Glutamatergic neuron (in vitro differentiated cells): Measurements from ENCODE around the gene LRRC73. TPM values are rescaled to one million over a fixed set of nuclear protein-coding genes. Genes with fewer than 3 reads are reported as not detected.
"Not testable (repeated sequence)": the region's sequence is repeated elsewhere in the genome, so short reads cannot be mapped to it uniquely, and the experiment has no call there.

ENCODE experiments used
- DNase-seq: peaks from one replicate; pipeline ENCODE4 v3.0.0; 2022
- H3K27ac Mint-ChIP-seq: one replicate; pipeline ENCODE4 v1.8.0; 2020; ENCODE audit warnings: mild to moderate bottlenecking, mixed read lengths, inconsistent platforms; ENCODE audit not compliant: unreplicated experiment
- H3K27me3 Mint-ChIP-seq: one replicate; pipeline ENCODE4 v1.8.0; 2020; ENCODE audit warnings: mild to moderate bottlenecking, moderate library complexity, mixed read lengths, inconsistent platforms; ENCODE audit not compliant: unreplicated experiment
- H3K36me3 Mint-ChIP-seq: one replicate; pipeline ENCODE4 v1.8.0; 2020; ENCODE audit warnings: mild to moderate bottlenecking, mixed read lengths, inconsistent platforms; ENCODE audit not compliant: unreplicated experiment
- H3K4me1 Mint-ChIP-seq: one replicate; pipeline ENCODE4 v1.8.0; 2020; ENCODE audit warnings: mild to moderate bottlenecking, low read depth, mixed read lengths, inconsistent platforms; ENCODE audit not compliant: unreplicated experiment
- H3K4me3 Mint-ChIP-seq: one replicate; pipeline ENCODE4 v1.8.0; 2020; ENCODE audit warnings: mild to moderate bottlenecking, mixed read lengths, inconsistent platforms; ENCODE audit not compliant: unreplicated experiment
- H3K9me3 Mint-ChIP-seq: one replicate; pipeline ENCODE4 v1.8.0; 2020; ENCODE audit warnings: mild to moderate bottlenecking, moderate library complexity, mixed read lengths, inconsistent platforms; ENCODE audit not compliant: unreplicated experiment
- CTCF ChIP-seq: fragments of 200-600 bp; sonication (generic); IDR thresholded peaks from one replicate; pipeline ENCODE4 v1.5.0; 2021; ENCODE audit not compliant: partially characterized antibody, unreplicated experiment
- total RNA-seq: library from RNA; stranded (reverse); fragmentation: NEBNext Ultra II Directional; extraction: Animal tissue kit (Norgen Biotek cat#: 25700); gene quantifications from one replicate; pipeline ENCODE4 v1.2.1, GENCODE V29; 2021; ENCODE audit not compliant: unreplicated experiment

LRRC73 gene
- total RNA-seq, 1 donor from 2014 or later: 1.2 TPM

DNA sequence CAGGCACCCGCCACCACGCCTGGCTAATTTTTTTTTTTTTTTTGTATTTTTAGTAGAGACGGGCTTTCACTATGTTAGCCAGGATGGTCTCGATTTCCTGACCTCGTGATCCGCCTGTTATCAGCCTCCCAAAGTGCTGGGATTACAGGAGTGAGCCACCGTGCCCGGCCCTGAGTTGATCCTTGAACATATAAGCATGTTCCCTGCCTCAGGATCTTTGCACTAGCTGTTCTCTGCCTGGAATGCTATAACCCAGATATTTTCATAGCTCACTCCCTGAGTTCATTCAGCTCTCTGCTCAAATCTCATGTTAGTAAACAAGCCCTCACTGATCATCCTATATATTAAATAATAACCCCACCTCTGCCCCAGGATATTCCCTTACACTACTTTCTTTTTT lies 45.8 kb downstream of the LRRC73 start:
- peaks cover 8% of the 10 kb centered on the region for H3K4me1 Mint-ChIP-seq
- no peak for TF ChIP-seq CTCF
- H3K27me3 Mint-ChIP-seq: no peaks in the 10 kb centered on the region
- no peak for DNase-seq
- no peak overlapping the region for H3K27ac Mint-ChIP-seq
- H3K4me3 Mint-ChIP-seq: no peak overlapping the region
- no peaks in the 10 kb centered on the region for H3K9me3 Mint-ChIP-seq
- no peaks in the 10 kb centered on the region for H3K36me3 Mint-ChIP-seq

DNA sequence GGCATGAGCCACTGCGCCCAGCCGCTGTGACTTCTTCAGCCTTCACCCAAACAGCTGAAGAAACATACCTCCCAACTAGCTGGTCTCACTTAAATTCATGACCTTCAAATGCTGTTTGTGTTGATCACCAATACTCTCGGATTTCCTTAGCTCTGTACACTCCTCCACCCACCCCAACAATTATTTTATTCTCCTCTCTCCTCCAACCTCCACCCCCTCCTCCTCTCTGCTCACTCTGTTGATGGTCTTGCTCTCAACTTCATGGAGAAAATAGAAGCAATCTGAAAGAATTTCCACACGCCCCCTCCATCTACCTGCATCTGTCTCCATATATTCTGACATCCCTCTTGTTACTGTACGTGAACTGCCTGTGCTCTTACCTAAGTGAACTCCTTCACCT lies 48.2 kb downstream of the LRRC73 start:
- DNase-seq: no peak
- Mint-ChIP-seq H3K36me3 (no peaks in the 10 kb centered on the region), H3K4me3 (no peak overlapping the region), H3K27me3 (peaks cover 1% of the 10 kb centered on the region), H3K9me3 (peaks cover 2% of the 10 kb centered on the region), H3K27ac (no peak overlapping the region), H3K4me1 (peaks cover 1% of the 10 kb centered on the region)
- TF ChIP-seq CTCF: no peak

DNA sequence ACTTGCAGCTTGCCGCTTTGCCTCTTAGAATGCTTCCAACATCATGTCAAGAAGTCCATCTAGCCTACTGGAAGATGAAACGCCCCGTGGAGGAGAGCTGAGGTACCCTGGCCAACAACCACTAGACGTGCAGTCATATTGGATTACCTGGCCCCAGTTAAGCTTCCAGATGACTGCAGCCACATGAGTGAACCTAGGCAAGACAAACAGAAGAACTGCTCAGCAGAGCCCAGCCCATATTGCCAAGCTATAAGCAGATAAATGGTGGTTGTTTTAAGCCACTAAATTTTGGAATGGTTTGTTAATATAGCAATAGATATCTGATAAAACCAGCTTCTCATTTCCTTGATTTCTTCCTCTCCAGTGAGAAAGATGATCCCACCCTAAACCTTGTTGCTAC lies 50.1 kb downstream of the LRRC73 start:
- Mint-ChIP-seq H3K27me3 (peaks cover 8% of the 10 kb centered on the region), H3K4me3 (no peak overlapping the region), H3K9me3 (peaks cover 7% of the 10 kb centered on the region), H3K27ac (no peak overlapping the region), H3K4me1 (peaks cover 3% of the 10 kb centered on the region), H3K36me3 (no peaks in the 10 kb centered on the region)
- DNase-seq: no peak
- TF ChIP-seq CTCF: no peak

- Mint-ChIP-seq H3K36me3 (no peaks in the 10 kb centered on the region), H3K4me1 (peaks cover 3% of the 10 kb centered on the region), H3K9me3 (peaks cover 7% of the 10 kb centered on the region), H3K4me3 (no peak overlapping the region), H3K27me3 (peaks cover 8% of the 10 kb centered on the region), H3K27ac (no peak overlapping the region)
- no peak for TF ChIP-seq CTCF
- DNase-seq: no peak
These were observed 50.6 kb downstream of the LRRC73 start for GRCh38 chr6:43459535-43459934.

DNA sequence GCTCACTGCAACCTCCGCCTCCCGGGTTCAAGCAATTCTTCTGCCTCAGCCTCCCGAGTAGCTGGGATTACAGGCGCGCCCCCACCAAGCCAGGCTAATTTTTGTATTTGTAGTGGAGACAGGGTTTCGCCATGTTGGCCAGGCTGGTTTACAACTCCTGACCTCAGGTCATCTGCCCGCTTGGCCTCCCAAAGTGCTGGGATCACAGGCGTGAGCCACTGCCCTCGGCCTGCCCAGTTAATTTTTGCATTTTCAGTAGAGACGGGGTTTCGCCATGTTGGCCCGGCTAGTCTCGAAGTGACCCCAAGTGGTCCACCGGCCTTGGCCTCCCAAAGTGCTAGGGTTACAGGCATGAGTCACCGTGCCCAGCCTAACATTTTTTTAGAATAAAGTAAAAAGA lies 52.0 kb downstream of the LRRC73 start:
- not testable (repeated sequence) for H3K27ac Mint-ChIP-seq, H3K4me3 Mint-ChIP-seq, H3K4me1 Mint-ChIP-seq, H3K36me3 Mint-ChIP-seq, DNase-seq
- peaks cover 10% of the 10 kb centered on the region for H3K9me3 Mint-ChIP-seq
- peaks cover 19% of the 10 kb centered on the region for H3K27me3 Mint-ChIP-seq

GRCh38 chr6:43457643-43458042 lies 52.5 kb downstream of the LRRC73 start:
- H3K4me1 Mint-ChIP-seq: peaks cover 6% of the 10 kb centered on the region
- H3K27me3 Mint-ChIP-seq: peaks cover 19% of the 10 kb centered on the region
- peak overlapping the region; percentile 38 for H3K4me3 Mint-ChIP-seq
- no peak for DNase-seq
- no peak overlapping the region for H3K27ac Mint-ChIP-seq
- peaks cover 10% of the 10 kb centered on the region for H3K9me3 Mint-ChIP-seq
- H3K36me3 Mint-ChIP-seq: peaks cover 5% of the 10 kb centered on the region
- TF ChIP-seq CTCF: no peak
